Uterus (tissue), 2 donors: ENCODE results near the gene CPEB1.

Experiments
- CTCF ChIP-seq, 4 experiments: fragments of 200-600 bp in 2 of 4; fragments of 450-650 bp in 2 of 4; sonication (generic) in 2 of 4; IDR thresholded peaks; one replicate each; pipeline ENCODE4 v1.5.1; 2016 to 2019; ENCODE audit warnings: antibody characterized with exemption in 4 of 4, mild to moderate bottlenecking in 2 of 4, moderate library complexity in 1 of 4
- POLR2A ChIP-seq, 2 donors: fragments of 450-650 bp; IDR thresholded peaks; one replicate each; pipeline ENCODE4 v1.6.1; 2016; ENCODE audit warnings: antibody characterized with exemption in 2 of 2, mild to moderate bottlenecking in 1 of 2, moderate library complexity in 1 of 2

- TF ChIP-seq CTCF (IDR thresholded peaks at IDR 0.05) = peak in 2 of 4 experiments; percentile 3 to 14
- TF ChIP-seq POLR2A (IDR thresholded peaks at IDR 0.05) = peak in 1 of 2 donors; percentile 32
Measured at GRCh38 chr15:82647045-82647834, at the start of gene CPEB1.
